ENCODE data around the gene EFCAB8. TPM values are rescaled to one million over a fixed set of nuclear protein-coding genes. Genes with fewer than 3 reads are reported as not detected.

Gene EFCAB8
- total RNA-seq, 1 donor from 2014 or later: 1.1 TPM

DNA sequence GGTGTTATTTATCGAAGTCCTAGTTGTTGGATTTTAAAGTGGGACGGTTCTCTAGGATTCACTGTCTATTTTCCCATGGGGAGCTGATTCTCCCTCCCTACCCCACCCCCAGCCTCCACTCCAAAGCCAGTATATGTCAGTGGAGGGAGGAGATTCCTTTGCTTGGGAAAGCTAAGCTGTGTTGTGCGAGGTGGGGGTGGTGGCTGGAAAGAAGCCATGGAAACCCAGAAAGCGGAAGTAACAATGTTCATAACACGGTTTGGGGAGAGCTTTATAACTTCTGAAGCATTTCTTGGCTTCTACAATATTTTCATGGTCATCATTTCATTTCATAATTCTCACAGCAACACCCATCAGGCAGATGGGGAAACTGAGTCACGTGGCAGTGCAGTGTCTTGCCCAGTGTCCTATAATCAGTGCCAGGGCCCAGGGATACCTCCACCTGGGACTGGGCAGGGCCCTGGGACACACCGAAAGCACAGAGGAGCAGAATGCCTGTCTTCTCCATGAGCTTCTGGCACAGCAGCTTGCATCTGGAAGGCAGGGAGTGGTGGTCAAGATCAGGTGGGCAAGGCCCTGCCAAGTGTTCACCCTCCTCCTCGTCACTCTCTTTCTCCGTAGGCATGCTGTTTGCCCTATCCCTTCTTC is 141.0 kb downstream of the EFCAB8 start:
- Mint-ChIP-seq H3K27me3 (ENCODE audit: unreplicated experiment) (peaks cover 1% of the 10 kb centered on the region), H3K4me1 (ENCODE audit: unreplicated experiment) (no peaks in the 10 kb centered on the region), H3K9me3 (ENCODE audit: unreplicated experiment) (no peaks in the 10 kb centered on the region), H3K27ac (ENCODE audit: unreplicated experiment) (no peak overlapping the region), H3K4me3 (ENCODE audit: unreplicated experiment) (no peak overlapping the region), H3K36me3 (ENCODE audit: low read depth, unreplicated experiment) (no peaks in the 10 kb centered on the region)
- no peak for TF ChIP-seq CTCF (IDR thresholded peaks at IDR 0.05; ENCODE audit: unreplicated experiment)
- no peak for DNase-seq (ENCODE audit: low spot score)

GRCh38 chr20:33000802-33001466 is 142.2 kb downstream of the EFCAB8 start:
- peaks cover 2% of the 10 kb centered on the region for H3K27me3 Mint-ChIP-seq (ENCODE audit: unreplicated experiment)
- DNase-seq (ENCODE audit: low spot score): no peak
- no peaks in the 10 kb centered on the region for H3K4me1 Mint-ChIP-seq (ENCODE audit: unreplicated experiment)
- H3K9me3 Mint-ChIP-seq (ENCODE audit: unreplicated experiment): no peaks in the 10 kb centered on the region
- no peaks in the 10 kb centered on the region for H3K36me3 Mint-ChIP-seq (ENCODE audit: low read depth, unreplicated experiment)
- no peak for TF ChIP-seq CTCF (IDR thresholded peaks at IDR 0.05; ENCODE audit: unreplicated experiment)
- H3K27ac Mint-ChIP-seq (ENCODE audit: unreplicated experiment): no peak overlapping the region
- no peak overlapping the region for H3K4me3 Mint-ChIP-seq (ENCODE audit: unreplicated experiment)

DNA sequence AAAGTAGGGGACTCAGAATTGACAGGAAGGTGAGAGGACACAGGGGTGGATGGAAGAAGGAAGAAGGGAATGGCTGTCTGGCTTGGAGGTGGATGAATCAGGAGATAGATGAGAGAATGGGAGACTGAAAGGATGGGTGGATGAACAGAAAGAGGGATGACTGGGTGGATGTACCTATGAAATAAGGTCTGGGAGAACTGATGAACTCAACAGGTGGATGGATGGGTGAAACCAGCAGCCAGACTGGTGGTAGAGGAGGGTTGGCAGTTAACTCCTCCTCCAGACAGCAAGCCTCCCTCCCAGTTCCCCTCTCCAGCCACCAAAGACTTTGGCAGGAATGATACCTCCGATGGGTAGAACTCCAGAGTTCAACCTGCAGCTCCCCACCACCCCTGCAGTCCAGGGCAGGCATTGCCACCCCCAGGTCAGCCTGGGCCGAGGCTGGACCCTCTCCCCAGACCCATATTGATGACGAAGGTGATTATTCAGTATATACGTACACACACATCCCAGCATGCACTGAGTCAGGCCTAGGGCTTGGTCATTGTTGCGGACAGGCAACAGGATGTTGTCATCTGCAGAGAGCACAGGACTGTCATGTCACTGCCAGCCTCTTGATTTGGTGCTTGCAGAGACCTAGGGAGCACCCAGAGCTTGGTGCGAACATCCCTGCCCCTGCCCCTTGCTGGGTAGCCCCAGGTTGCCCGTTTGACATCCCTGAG is 143.5 kb downstream of the EFCAB8 start:
- H3K27ac Mint-ChIP-seq (ENCODE audit: unreplicated experiment): no peak overlapping the region
- H3K9me3 Mint-ChIP-seq (ENCODE audit: unreplicated experiment): no peaks in the 10 kb centered on the region
- no peak overlapping the region for H3K4me3 Mint-ChIP-seq (ENCODE audit: unreplicated experiment)
- H3K4me1 Mint-ChIP-seq (ENCODE audit: unreplicated experiment): no peaks in the 10 kb centered on the region
- no peak for TF ChIP-seq CTCF (IDR thresholded peaks at IDR 0.05; ENCODE audit: unreplicated experiment)
- DNase-seq (ENCODE audit: low spot score): no peak
- H3K36me3 Mint-ChIP-seq (ENCODE audit: low read depth, unreplicated experiment): peaks cover 4% of the 10 kb centered on the region
- H3K27me3 Mint-ChIP-seq (ENCODE audit: unreplicated experiment): peaks cover 4% of the 10 kb centered on the region

- Mint-ChIP-seq H3K27ac (ENCODE audit: unreplicated experiment) (no peak within 1 kb of the TSS), H3K9me3 (ENCODE audit: unreplicated experiment) (no peaks in the 10 kb centered on the region), H3K4me3 (ENCODE audit: unreplicated experiment) (no peak within 1 kb of the TSS), H3K27me3 (ENCODE audit: unreplicated experiment) (peaks cover 8% of the 10 kb centered on the region), H3K36me3 (ENCODE audit: low read depth, unreplicated experiment) (peaks cover 4% of the 10 kb centered on the region), H3K4me1 (ENCODE audit: unreplicated experiment) (peaks cover 5% of the 10 kb centered on the region)
- DNase-seq (ENCODE audit: low spot score): no peak
- TF ChIP-seq CTCF (IDR thresholded peaks at IDR 0.05; ENCODE audit: unreplicated experiment): no peak
Measured at GRCh38 chr20:33004141-33004751, 145.5 kb downstream of the EFCAB8 start, which contains the start of gene SUN5. Gene SUN5, minus strand, starts transcription at chr20:33004433. Its CDS starts 93 bp downstream, at chr20:33004340.

Measured in endothelial cell (in vitro differentiated cells).